Heart right ventricle (tissue), 16 donors: ENCODE results near the gene ILDR1. TPM values are rescaled to one million over a fixed set of nuclear protein-coding genes. Genes with fewer than 3 reads are reported as not detected.

Experiments used
- ATAC-seq, 8 donors: fragments of 200-7000 bp; cut with Tn5 transposase; one replicate each; pipeline ENCODE4 v1.9.1; 2020; ENCODE audit warnings: mild to moderate bottlenecking in 8 of 8, moderate library complexity in 8 of 8, moderate number of reproducible peaks in 1 of 8
- DNase-seq, 2 donors: peaks; one replicate each; pipeline ENCODE4 v3.0.0-alpha.2; 2020
- H3K27ac ChIP-seq, 10 donors: fragments of 200-600 bp; sonication (generic) in 2 of 10; one replicate each; pipeline versions ENCODE4 v1.5.0 to v1.8.0; 2020 to 2022; ENCODE audit warnings: mild to moderate bottlenecking in 3 of 10
- H3K27me3 ChIP-seq, 7 donors: fragments of 200-600 bp; one replicate each; pipeline ENCODE4 v1.8.0; 2021 to 2022; ENCODE audit warnings: mild to moderate bottlenecking in 2 of 7
- H3K36me3 ChIP-seq, 9 donors: fragments of 200-600 bp; sonication (generic) in 1 of 9; one replicate each; pipeline versions ENCODE4 v1.5.0 to v1.8.0; 2020 to 2022; ENCODE audit warnings: mild to moderate bottlenecking in 2 of 9
- H3K4me1 ChIP-seq, 9 donors: fragments of 200-600 bp; sonication (generic) in 1 of 9; one replicate each; pipeline versions ENCODE4 v1.5.0 to v1.8.0; 2020 to 2022; ENCODE audit warnings: mild to moderate bottlenecking in 4 of 9
- H3K4me3 ChIP-seq, 10 donors: fragments of 200-600 bp; sonication (generic) in 2 of 10; one replicate each; pipeline versions ENCODE4 v1.5.0 to v1.8.0; 2020 to 2022; ENCODE audit warnings: mild to moderate bottlenecking in 7 of 10, moderate library complexity in 2 of 10
- H3K9me3 ChIP-seq, 11 donors: fragments of 200-600 bp in 10 of 11; sonication (generic) in 2 of 11; one replicate each; pipeline versions ENCODE4 v1.5.0 to v1.8.0; 2013 to 2022; ENCODE audit warnings: mild to moderate bottlenecking in 2 of 11, control low read depth in 1 of 11, moderate library complexity in 1 of 11
- WGBS, 2 donors: extraction: QIAGEN DNeasy Blood & Tissue Kit; methylation state at CpG; one replicate each; pipeline ENCODE4 v1.1.7; 2013; ENCODE audit warnings: inconsistent platforms in 1 of 2; 5-methylcytosine and 5-hydroxymethylcytosine counted together
- intact Hi-C, 10 donors: fragments of 100-400 bp; cut with DNase I; formaldehyde crosslinking; loops; one replicate each; pipeline versions ENCODE4 v1.11.1 to v1.14.2; 2022
- polyA plus RNA-seq, 2 donors: library from polyadenylated mRNA; stranded (reverse); fragments of 200-250 nt; gene quantifications; one replicate each; pipeline ENCODE4 v1.2.3, GENCODE V29; 2013
- total RNA-seq, 10 donors: library from RNA; stranded (reverse); fragmentation: NEBNext Ultra II Directional in 3 of 10; extraction: Animal tissue kit (Norgen Biotek cat#: 25700) in 3 of 10; gene quantifications; one replicate each; pipeline versions ENCODE4 v1.2.1 to v1.2.4, GENCODE V29; 2021 to 2023
- TF ChIP-seq, protein P1 (sequence below), 9 donors: fragments of 200-600 bp; sonication (generic) in 2 of 9; IDR thresholded peaks; one replicate each; pipeline versions ENCODE4 v1.5.0 to v1.8.0; 2021 to 2022; ENCODE audit warnings: antibody characterized with exemption in 9 of 9, mild to moderate bottlenecking in 5 of 9, moderate library complexity in 1 of 9
- donor health status: Arrhythmogenic right ventricular cardiomyopathy.
- donor health status: ischemic (EF 13 %, LVEDD 7.1; RV severe dilation, severe dysfunction).
- donor health status: healthy with polysubstance abuse.
- donor health status: DM: no; HTN: yes; CAD: no.
- donor health status: DM: no; HTN: no; CAD: no.
- donor health status: ischemic (EF 25% LVEDD 6.9; RV normal size, moderate dysfunction).
- donor health status: ischemic (EF 25% LVEDD 5.7; RV mildly dilated, moderate dysfunction).
- donor health status: healthy.
- donor health status: DM: yes; HTN: yes; CAD: no.
- donor health status: Ischemic cardiomyopathy.
- donor health status: ischemic (EF 35%, LVEDD 5.7; RV mildly dilated, moderate dysfunction).
- donor health status: nonischemic (EF 11% LVEDD 7.7; RV severe dilation, severe dysfunction).
- donor health status: DM: yes; HTN: yes; CAD: no.
- donor health status: PGD.
- donor health status: ischemic (EF 29% LVEDD 5.4; RV normal size, mild dysfunction).
- donor health status: nonischemic (EF 23%, LVEDD 6.1; RV moderate dilation, normal function).

Gene ILDR1
- total and polyA plus RNA-seq, 12 donors = 0.13 to 0.25 (median 0.19) TPM; not detected in 8

DNA sequence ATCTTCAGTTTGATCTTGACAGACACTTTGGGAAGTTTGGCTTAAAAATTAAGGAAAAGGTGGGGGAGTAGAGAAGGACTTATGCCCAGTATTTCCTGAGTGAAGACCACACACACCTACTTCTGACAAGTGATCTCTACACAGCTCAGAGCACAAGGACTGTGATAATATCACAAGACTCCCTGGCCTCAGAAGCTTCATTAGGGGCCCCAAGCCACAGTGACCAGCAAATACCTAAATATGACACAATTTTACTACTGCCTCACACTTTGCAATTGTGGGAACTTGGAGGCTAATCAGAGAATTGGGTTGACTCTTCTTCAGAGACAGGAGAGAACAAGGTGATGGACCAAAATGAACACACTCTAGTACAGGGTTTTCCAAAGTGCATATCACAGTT, 2.6 kb downstream of the ILDR1 start:
- ATAC-seq (no peak), DNase-seq (no peak)
- Histone ChIP-seq H3K27me3 (peaks cover 8 to 44% (median 21%) of the 10 kb centered on the region in 7 donors), H3K36me3 (no peaks in the 10 kb centered on the region), H3K9me3 (peaks cover 0 to 7% (median 0%) of the 10 kb centered on the region in 11 donors), H3K4me3 (no peak overlapping the region), H3K27ac (no peak overlapping the region), H3K4me1 (peaks cover 0 to 9% (median 0%) of the 10 kb centered on the region in 9 donors)
- intact Hi-C loops = no loop called here
- TF ChIP-seq, protein P1, sequence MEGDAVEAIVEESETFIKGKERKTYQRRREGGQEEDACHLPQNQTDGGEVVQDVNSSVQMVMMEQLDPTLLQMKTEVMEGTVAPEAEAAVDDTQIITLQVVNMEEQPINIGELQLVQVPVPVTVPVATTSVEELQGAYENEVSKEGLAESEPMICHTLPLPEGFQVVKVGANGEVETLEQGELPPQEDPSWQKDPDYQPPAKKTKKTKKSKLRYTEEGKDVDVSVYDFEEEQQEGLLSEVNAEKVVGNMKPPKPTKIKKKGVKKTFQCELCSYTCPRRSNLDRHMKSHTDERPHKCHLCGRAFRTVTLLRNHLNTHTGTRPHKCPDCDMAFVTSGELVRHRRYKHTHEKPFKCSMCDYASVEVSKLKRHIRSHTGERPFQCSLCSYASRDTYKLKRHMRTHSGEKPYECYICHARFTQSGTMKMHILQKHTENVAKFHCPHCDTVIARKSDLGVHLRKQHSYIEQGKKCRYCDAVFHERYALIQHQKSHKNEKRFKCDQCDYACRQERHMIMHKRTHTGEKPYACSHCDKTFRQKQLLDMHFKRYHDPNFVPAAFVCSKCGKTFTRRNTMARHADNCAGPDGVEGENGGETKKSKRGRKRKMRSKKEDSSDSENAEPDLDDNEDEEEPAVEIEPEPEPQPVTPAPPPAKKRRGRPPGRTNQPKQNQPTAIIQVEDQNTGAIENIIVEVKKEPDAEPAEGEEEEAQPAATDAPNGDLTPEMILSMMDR (IDR thresholded peaks at IDR 0.05) = no peak

- DNase-seq (no peak), ATAC-seq (no peak)
- TF ChIP-seq, protein P1 (IDR thresholded peaks at IDR 0.05) = no peak
- intact Hi-C loops = no loop called here
- H3K4me3 ChIP-seq = no peak overlapping the region
- H3K36me3 ChIP-seq = no peaks in the 10 kb centered on the region
- 78 to 91% methylated on average over 1 of the region's 1 CpG for WGBS, 2 donors
- peaks cover 0 to 7% (median 0%) of the 10 kb centered on the region in 11 donors for H3K9me3 ChIP-seq
- no peak overlapping the region for H3K27ac ChIP-seq
- H3K27me3 ChIP-seq = peaks cover 0 to 16% (median 0%) of the 10 kb centered on the region in 7 donors
- no peaks in the 10 kb centered on the region for H3K4me1 ChIP-seq
Observed at GRCh38 chr3:122014741-122015140, 7.3 kb downstream of the ILDR1 start.

GRCh38 chr3:122013448-122013925, 8.6 kb downstream of the ILDR1 start:
- Histone ChIP-seq H3K36me3 (no peaks in the 10 kb centered on the region), H3K27ac (no peak overlapping the region), H3K9me3 (peaks cover 0 to 7% (median 0%) of the 10 kb centered on the region in 11 donors), H3K4me1 (no peaks in the 10 kb centered on the region), H3K4me3 (no peak overlapping the region), H3K27me3 (peaks cover 0 to 19% (median 0%) of the 10 kb centered on the region in 7 donors)
- DNase-seq = no peak
- WGBS, 2 donors = 65 to 68% methylated on average over 5 of the region's 5 CpGs
- ATAC-seq = no peak
- TF ChIP-seq, protein P1 (IDR thresholded peaks at IDR 0.05) = no peak
- intact Hi-C loops = no loop called here

GRCh38 chr3:122012821-122013220, 9.2 kb downstream of the ILDR1 start:
- Histone ChIP-seq H3K4me1 (no peaks in the 10 kb centered on the region), H3K9me3 (peaks cover 0 to 7% (median 0%) of the 10 kb centered on the region in 11 donors), H3K36me3 (no peaks in the 10 kb centered on the region), H3K27me3 (peaks cover 0 to 19% (median 0%) of the 10 kb centered on the region in 7 donors), H3K4me3 (no peak overlapping the region), H3K27ac (no peak overlapping the region)
- WGBS, 2 donors = 60 to 81% methylated on average over 1 of the region's 1 CpG
- TF ChIP-seq, protein P1 (IDR thresholded peaks at IDR 0.05) = no peak
- ATAC-seq = no peak
- intact Hi-C loops = no loop called here
- DNase-seq = no peak
